HG02588 (cell line): ENCODE results near the gene PSMD1.
"Not testable (repeated sequence)": the region's sequence is repeated elsewhere in the genome, so short reads cannot be mapped to it uniquely, and the experiment has no call there.

Experiments used
- ATAC-seq: cut with Tn5 transposase; IDR thresholded peaks from one replicate; pipeline ENCODE4 v1.9.1; 2021; ENCODE audit warnings: mild to moderate bottlenecking, moderate library complexity; ENCODE audit not compliant: unreplicated experiment

The PSMD1 gene

GRCh38 chr2:231181860-231182512, 125.3 kb downstream of the PSMD1 start:
- ATAC-seq: peak; percentile 56

- ATAC-seq: no peak
Observed at GRCh38 chr2:231182513-231182899, 125.8 kb downstream of the PSMD1 start.

DNA sequence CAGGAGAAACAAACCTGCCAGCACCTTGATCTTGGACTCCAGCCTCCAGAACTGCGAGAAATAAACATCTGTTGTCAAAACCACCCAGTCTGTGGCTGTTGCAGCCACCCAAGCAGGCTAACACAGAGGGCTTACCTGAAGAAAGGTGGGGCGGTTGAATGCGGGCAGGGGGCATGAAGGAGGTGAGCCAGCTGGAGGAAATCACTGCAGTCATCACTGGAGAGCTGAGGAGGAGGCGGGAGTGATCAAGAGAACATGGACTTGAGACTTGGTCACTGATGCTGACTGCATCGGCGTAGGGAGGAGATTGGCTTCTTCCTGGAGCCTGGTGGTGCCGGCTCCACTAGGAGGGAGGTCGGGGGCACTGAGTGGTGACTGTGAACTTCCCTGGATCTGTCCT, 127.2 kb downstream of the PSMD1 start:
- no peak for ATAC-seq

DNA sequence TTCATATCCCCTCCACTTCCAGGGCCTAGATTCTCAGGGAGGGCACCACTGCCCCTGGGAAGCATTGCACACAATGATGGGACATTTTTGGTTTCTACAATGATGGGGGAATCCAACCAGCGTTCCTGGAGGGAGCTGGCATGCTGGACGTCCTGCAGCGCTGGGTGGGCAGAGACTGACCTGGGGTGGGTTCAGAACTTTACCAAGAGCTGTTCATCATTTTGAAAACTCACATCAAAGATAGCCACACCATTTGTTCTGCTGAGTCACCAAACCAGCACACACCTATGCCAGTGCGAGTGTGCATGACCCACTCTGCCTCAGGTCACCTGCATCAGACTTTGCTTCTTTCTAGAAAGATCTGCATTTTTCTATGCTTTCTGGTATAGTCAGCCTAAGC, 127.7 kb downstream of the PSMD1 start:
- no peak for ATAC-seq

GRCh38 chr2:231185050-231185725, 128.5 kb downstream of the PSMD1 start:
- no peak for ATAC-seq

DNA sequence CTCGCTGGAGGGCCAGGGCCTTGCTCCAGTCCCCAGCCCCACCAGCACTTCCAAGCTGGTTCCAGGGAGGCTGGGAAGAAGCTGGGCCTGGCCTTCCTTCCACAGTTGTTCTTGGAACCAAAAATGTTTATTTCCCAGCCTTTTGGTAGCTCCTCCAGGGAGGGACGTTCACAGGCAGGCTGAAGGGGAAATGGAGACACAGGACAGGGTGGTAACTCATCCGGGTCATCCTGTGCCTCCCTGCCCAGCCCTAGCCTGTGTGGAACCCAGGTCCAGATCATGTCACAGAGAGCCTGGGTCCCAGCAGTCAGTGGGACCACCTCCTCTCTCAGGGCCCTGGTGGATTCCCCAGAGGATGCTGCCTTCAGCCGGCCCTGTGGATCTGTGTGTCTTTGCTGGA, 129.2 kb downstream of the PSMD1 start:
- ATAC-seq: no peak

GRCh38 chr2:231186325-231186724, 129.7 kb downstream of the PSMD1 start:
- ATAC-seq: no peak

- ATAC-seq: no peak
Observed at GRCh38 chr2:231187736-231188505, 131.3 kb downstream of the PSMD1 start.

DNA sequence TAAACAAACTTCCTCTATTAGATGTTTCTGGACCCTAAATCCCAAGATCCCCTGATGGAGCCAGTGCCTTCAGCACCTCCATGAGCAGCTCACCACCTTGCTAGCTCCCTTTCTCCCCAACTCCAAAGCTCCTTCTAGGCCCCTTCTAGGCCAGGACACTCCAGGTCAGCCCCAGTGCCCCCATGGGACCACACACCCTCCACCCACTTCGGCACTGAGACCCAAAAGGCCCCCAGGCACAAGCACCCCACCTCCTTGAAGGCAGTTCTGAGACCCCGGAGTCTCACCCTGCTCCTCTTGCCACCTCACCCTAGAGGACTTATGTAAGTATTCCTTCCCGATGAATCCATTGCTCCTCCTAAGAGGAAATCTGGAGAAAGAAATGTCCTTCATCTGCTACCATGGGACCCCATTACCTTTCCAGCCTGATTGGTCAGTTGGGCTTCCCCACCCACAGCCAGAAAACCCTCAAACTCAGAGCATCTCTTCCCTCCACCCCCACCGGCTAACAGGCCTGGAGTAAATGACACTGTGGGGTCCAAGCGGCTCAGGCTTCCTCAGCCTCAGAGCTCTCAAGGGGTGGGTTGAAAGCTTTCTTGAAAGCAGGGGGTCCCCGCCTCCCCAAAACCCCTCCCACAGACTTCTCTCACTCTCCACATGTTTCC, 132.0 kb downstream of the PSMD1 start:
- ATAC-seq: no peak

DNA sequence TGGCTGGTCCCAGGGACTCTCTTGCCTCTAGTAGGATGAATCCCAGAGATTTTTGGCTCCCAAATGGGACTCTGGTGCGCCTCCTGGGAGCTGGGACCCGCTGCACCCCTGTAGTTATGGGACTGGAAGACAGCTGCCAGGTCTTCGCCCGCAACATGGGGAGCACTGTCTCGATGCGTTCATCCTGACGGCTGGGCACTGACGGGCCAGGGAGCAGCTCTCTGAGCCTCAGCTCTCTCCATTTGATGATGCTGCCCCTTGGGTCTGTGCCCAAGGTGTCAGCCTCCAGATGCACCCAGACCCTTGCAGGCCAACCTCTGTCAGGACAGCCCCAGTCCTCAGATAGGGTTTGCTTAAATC, 132.5 kb downstream of the PSMD1 start:
- no peak for ATAC-seq

GRCh38 chr2:231189571-231190495, 133.2 kb downstream of the PSMD1 start:
- no peak for ATAC-seq

- ATAC-seq: no peak
Observed at GRCh38 chr2:231190531-231191197, 134.0 kb downstream of the PSMD1 start.

DNA sequence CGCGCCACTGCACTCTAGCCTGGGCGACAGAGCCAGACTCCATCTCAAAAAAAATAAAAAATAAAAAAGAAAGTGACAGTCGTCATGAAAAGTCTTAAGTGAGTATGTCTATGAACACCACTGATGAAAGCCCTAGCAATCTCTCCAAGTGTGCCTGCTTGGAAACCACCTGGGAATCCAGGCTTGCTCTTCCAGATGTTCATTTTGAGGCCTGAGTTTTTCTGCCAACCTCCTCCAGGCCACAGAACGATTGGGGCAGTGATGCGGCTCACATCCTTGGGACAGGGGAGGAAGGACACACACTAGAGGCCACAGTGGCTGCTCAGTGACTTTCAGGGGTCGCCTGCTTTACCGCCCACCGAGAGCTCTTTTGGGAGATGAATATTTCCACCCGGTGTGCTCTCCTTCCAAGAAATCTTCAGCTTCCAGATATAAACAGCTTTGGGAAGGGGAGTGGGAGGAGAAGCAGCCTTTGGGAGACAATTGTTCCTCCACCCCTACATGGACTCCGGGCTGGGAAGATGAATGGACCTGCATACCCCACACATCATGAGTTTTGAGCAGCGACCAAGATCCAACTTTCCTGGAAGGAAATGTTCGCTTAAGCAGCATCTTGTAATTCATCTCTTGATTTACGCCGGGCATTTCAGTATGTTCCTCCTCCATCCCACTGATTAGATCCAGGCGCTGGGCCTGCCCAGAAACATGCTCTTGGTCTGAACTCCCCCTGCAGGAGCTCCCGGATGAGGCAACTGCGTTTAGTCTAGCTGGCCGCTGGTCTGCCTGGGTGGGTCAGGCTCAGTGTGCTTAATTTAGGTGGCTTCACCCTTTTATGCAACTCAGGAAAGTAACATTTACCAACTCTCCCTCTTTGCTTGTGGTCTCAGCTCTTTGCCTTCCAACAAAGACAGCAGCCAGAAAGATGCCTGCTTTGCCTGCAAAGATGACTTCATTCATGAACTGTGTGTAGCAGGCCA, 135.5 kb downstream of the PSMD1 start:
- ATAC-seq: no peak

DNA sequence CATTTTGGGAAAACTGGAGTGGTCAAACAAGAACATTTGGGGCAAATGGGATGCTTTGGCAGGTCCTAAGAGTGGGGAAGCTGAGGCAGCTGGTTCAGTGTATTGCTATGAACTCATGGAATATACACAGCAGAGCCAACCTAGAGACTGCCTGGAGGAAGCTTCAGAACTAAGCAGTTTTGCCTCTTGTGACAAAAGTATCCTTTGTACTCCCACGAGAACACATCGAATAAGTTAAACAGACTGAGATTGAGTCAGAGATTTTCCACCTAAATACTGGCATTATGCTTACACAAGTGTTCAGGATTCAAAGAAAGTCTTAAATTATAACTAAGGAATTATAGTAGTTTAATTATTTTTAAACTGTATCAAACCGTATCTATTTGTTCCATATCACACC, 136.5 kb downstream of the PSMD1 start:
- ATAC-seq: no peak

GRCh38 chr2:231196592-231196991, 139.9 kb downstream of the PSMD1 start:
- no peak for ATAC-seq

GRCh38 chr2:231197196-231197595, 140.5 kb downstream of the PSMD1 start:
- not testable (repeated sequence) for ATAC-seq

DNA sequence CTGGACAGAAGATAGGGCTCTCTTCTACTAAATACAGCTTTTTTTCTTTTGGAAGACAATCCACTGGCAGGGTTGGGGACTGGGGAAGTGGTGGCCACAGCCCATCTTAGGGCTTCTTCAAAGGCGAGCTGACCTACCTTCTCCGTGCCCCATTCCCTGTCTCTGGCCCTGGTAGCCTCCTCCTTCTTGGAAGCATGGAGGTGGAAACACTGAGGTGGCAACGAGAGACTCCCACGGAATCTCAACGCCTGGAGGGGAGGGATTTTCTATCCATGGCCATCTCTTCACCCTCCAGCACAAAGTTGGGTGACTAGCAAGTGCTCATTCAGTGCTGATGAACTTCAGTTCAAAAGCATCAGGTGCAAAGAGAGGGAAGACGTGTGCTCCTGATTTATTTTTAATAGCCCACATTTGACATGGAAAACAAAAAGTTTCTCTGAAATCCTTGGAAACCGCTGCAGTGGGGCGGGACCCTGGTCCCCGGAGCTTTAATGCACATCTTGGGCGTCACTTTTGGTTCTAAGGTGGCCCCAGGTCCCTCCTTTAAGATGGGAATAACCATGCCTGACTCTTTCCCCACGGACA, 141.1 kb downstream of the PSMD1 start:
- no peak for ATAC-seq
